PC-9 (cell line): ENCODE data around the gene ABTB2.

Source experiments
- CTCF ChIP-seq: fragments of 200-600 bp; sonication (generic); conservative IDR thresholded peaks from 2 replicates; pipeline ENCODE4 v1.6.1; 2017; ENCODE audit warnings: mixed run types, antibody characterized with exemption, mild to moderate bottlenecking, moderate library complexity
- EZH2 ChIP-seq: fragments of 200-600 bp; sonication (generic); IDR thresholded peaks from 2 replicates; pipeline ENCODE4 v1.8.0; 2017; ENCODE audit warnings: antibody characterized with exemption, low read depth

DNA sequence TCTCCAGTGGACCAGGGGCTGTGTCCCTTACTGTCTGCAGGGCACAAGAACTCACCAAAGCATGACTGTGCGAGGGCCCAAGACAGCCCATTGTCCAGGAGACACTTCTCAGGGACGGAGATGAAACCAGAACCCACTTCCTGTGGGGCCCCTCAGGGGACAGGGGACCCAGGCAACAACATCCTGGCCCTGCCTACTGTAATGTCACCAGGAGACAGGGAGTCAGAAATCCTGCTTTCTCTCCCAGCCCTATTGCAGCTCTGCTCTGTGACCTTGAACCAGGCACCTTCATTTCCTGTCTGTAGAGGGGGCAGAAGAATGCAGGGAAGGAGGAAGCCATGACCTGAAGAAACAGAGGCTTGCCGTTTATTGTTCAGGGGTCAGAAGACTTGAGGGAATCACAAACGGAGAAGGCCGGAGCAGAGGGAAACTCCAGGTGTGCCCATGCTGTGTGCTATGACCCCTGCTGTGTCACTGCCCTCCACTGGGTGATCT lies 154.4 kb downstream of the ABTB2 start:
- TF ChIP-seq CTCF: no peak
- no peak for TF ChIP-seq EZH2
